PFSK-1 (cell line): ENCODE measurements around the gene ELL.

Experiments used
- POLR2AphosphoS5 ChIP-seq: IDR thresholded peaks from 2 replicates; pipeline ENCODE4 v1.6.1; 2012; ENCODE audit warnings: low read depth, mild to moderate bottlenecking, control low read depth, low read length, moderate library complexity
- TAF1 ChIP-seq: IDR thresholded peaks from 2 replicates; pipeline ENCODE4 v1.6.1; 2012; ENCODE audit warnings: low read length, control low read depth, borderline replicate concordance; ENCODE audit not compliant: insufficient read depth
- TF ChIP-seq, protein P1 (sequence below), 2 experiments: IDR thresholded peaks; 2 replicates each; pipeline versions ENCODE4 v1.6.1 to v1.8.0; 2011 to 2012; ENCODE audit warnings: low read depth in 2 of 2, low read length in 2 of 2, control low read depth in 1 of 2, inconsistent platforms in 1 of 2, mild to moderate bottlenecking in 1 of 2, moderate library complexity in 1 of 2; ENCODE audit not compliant: insufficient read depth in 1 of 2

- TF ChIP-seq, protein P1, sequence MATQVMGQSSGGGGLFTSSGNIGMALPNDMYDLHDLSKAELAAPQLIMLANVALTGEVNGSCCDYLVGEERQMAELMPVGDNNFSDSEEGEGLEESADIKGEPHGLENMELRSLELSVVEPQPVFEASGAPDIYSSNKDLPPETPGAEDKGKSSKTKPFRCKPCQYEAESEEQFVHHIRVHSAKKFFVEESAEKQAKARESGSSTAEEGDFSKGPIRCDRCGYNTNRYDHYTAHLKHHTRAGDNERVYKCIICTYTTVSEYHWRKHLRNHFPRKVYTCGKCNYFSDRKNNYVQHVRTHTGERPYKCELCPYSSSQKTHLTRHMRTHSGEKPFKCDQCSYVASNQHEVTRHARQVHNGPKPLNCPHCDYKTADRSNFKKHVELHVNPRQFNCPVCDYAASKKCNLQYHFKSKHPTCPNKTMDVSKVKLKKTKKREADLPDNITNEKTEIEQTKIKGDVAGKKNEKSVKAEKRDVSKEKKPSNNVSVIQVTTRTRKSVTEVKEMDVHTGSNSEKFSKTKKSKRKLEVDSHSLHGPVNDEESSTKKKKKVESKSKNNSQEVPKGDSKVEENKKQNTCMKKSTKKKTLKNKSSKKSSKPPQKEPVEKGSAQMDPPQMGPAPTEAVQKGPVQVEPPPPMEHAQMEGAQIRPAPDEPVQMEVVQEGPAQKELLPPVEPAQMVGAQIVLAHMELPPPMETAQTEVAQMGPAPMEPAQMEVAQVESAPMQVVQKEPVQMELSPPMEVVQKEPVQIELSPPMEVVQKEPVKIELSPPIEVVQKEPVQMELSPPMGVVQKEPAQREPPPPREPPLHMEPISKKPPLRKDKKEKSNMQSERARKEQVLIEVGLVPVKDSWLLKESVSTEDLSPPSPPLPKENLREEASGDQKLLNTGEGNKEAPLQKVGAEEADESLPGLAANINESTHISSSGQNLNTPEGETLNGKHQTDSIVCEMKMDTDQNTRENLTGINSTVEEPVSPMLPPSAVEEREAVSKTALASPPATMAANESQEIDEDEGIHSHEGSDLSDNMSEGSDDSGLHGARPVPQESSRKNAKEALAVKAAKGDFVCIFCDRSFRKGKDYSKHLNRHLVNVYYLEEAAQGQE (IDR thresholded peaks at IDR 0.05; ENCODE audit: insufficient read depth in 1 of 2, low read depth in 2 of 2, low read length in 2 of 2), result no peak
- TF ChIP-seq POLR2AphosphoS5 (no peak), TAF1 (no peak)
Observed at GRCh38 chr19:18435842-18436670, 85.8 kb downstream of the ELL start.
